OCI-M2 (cell line): ENCODE data around the gene TET1.
"Not testable (repeated sequence)": the region's sequence is repeated elsewhere in the genome, so short reads cannot be mapped to it uniquely, and the experiment has no call there.

Source experiments
- DNase-seq: peaks from one replicate; lab custom pipeline; 2025; ENCODE audit not compliant: unreplicated experiment; lab: John Stamatoyannopoulos, UW

The TET1 gene

DNA sequence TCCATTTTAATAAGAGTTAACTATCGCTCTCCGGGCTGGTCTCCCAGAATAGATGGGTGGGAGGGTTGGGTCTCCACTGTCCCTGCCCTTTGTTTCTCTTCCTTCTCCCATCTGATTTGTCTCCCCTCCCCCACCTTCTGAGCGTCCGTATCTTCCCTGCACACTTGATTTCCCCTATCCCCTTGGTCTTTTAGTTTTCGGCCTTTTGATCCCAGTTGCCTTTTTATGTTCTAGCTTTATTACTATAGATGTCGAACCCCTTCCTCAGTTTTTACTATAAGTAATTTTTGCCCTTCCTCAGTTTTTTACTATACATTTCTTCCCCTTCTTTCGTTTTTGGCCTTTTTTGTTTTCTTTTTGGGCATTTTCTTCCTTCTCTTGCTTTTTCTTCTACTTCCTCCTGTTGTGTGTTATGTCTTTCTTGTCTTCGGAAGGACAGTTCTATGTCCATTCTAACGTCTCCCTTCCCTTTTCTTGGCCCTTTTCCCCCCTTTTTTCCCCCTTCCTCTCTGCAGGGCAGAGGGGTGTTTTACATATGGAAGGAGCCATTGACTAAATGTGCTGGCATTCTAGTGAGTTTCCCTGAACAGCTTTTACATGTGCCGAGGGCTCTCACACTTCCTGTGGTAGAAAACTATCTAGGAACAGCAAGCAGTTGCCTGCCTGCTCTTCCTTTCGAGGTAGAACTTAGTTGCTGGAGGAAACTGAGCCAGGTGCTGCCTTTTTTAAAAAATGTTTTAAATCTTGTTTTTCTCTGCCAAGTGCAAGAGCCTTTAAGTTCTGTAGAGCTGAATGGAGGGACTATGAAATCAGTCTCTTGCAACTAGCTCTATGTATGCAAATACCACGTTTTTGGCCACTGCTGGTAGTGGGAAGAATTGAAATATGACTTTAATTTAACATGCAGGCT lies 2.8 kb downstream of the TET1 start:
- no peak for DNase-seq

DNA sequence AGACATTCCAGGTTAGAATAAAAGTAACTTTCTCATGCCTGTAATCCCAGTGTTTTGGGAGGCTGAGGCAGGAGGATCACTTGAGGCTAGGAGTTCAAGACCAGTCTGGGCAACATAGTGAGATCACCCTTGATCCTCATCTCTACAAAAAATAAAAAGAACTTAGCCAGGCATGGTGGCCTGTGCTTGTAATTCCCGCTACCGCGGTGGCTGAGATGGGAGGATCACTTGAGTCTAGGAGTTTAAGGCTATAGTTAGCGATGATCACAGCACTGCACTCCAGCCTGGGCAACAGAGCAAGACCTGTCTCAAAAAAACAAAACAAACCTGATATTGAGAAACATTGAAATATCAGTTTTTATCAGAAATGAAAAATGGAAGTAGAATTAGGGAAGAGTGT lies 4.6 kb downstream of the TET1 start:
- DNase-seq, result no peak

- no peak for DNase-seq
These were observed 5.5 kb downstream of the TET1 start for GRCh38 chr10:68565658-68566057.

- DNase-seq, result no peak
These were observed 6.2 kb downstream of the TET1 start for GRCh38 chr10:68566351-68566750.

DNA sequence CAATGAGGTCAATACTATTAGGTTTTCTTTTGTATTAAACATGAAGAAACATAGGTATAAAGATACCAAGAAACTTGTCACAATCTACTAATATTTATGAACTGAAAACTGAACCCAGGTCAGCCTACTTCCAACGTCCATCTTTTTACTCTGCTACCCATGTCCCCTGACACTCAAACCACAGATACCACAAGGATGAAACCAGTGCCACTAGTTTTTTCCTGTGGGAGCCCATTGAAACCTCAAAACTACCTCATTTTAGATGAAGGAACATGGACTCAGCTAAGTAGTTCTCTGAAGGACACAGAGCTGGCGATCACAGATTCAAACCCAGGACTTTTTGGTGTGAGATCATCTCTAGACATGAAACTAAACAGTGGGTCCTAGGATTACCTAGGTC lies 6.8 kb downstream of the TET1 start:
- DNase-seq, result no peak

GRCh38 chr10:68572151-68572550 lies 12.0 kb downstream of the TET1 start:
- DNase-seq, result no peak

- DNase-seq, result no peak
These were observed 13.9 kb downstream of the TET1 start for GRCh38 chr10:68574051-68574450.

GRCh38 chr10:68576118-68576517 lies 16.0 kb downstream of the TET1 start:
- no peak for DNase-seq

DNA sequence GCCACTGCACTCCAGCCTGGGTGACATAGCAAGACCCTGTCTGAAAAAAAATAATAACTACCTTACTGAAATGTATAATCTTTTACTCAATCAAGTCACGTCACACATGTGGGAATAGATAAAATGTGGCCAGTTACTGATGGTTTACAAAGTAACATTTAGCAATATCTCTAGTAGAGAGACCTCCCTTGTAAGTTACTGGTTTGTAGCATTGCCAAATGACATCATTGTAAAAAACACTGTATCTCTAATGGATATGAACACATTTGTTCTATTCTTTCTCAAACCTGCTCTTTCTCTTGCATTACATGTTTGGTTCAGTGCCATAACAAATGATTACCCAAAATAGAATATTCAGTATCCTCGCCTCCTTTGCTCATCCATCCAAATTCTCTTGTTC lies 18.8 kb downstream of the TET1 start:
- DNase-seq, result no peak

DNA sequence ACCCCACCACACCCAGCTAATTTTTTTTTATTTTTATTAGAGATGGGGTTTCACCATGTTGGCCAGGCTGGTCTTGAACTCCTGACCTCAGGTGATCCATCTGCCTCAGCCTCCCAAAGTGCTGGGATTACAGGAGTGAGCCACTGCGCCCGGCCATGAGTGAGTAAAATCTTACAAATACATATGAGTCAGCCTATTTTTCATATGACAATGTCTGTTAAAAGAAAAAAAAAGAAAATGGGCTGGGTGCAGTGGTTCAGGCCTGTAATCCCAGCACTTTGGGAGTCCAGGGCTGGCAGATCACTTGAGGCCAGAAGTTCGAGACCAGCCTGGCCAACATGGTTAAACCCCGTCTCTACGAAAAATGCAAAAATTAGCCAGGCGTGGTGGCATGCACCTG lies 24.1 kb downstream of the TET1 start:
- DNase-seq, result not testable (repeated sequence)

DNA sequence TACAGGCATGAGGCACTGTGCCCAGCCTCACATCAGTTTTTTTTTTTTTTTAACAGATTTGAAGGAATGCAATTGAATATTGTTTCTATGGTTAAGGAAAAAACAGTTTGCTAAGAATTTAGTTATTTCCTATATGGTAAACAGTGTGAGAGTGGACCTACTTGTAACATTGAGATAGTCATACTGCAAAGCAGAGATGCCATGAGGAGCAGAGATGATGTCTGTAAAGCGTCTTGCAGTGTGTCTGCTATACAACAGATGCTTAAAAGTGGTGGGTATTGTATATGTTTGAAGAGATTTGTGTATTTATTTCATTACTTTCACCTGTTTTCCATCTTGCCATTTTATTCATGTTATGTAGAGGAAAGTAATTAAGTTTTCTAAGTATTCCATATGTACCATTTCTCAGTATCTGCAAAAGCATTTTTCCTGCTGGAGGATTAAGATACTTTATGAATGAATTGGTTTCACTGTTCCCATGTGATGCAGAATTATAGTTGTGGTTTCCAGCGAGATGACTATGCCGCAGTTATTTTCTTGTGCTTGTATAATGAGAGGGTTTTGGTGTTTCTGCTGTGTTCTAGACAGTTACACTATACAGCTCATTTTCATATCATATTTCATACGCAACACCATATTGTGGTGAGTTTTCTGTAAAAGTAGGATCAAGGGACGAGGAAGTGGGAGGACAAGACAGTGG lies 26.6 kb downstream of the TET1 start:
- no peak for DNase-seq

DNA sequence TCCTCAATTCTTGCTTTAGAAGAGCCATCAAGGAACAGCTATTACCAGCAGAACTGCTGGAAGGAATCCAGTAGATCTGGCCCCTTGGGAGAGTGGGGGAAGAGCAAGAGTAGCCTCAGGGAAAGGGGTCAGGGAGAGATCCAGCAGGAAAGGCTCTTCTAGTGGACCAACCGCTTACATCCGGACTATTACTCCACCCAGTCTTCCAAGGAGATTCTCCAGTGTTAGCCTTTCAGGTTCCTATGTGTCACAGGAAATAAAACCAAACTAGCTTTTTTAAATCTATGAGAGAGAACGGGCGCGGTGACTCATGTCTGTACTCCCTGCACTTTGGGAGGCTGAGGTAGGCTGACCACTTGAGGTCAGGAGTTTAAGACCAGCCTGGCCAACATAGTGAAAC lies 34.3 kb downstream of the TET1 start:
- DNase-seq, result no peak

- no peak for DNase-seq
These were observed 35.4 kb downstream of the TET1 start for GRCh38 chr10:68595513-68595912.

GRCh38 chr10:68597407-68597806 lies 37.3 kb downstream of the TET1 start:
- no peak for DNase-seq

- no peak for DNase-seq
These were observed 39.0 kb downstream of the TET1 start for GRCh38 chr10:68598978-68599770.

DNA sequence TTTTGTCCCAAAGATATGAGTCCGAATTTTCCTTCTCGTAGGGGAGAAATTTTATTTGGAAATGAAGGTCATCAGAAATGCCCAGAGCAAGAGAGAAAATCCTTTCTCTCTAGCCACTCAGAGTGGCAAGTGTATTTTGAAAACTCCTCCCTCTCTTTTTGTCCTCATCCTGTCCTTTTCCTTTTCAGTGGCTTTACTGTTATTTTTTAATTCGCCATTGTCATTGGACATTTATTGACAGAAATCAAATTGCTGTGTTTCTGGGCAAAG lies 39.6 kb downstream of the TET1 start:
- no peak for DNase-seq

DNA sequence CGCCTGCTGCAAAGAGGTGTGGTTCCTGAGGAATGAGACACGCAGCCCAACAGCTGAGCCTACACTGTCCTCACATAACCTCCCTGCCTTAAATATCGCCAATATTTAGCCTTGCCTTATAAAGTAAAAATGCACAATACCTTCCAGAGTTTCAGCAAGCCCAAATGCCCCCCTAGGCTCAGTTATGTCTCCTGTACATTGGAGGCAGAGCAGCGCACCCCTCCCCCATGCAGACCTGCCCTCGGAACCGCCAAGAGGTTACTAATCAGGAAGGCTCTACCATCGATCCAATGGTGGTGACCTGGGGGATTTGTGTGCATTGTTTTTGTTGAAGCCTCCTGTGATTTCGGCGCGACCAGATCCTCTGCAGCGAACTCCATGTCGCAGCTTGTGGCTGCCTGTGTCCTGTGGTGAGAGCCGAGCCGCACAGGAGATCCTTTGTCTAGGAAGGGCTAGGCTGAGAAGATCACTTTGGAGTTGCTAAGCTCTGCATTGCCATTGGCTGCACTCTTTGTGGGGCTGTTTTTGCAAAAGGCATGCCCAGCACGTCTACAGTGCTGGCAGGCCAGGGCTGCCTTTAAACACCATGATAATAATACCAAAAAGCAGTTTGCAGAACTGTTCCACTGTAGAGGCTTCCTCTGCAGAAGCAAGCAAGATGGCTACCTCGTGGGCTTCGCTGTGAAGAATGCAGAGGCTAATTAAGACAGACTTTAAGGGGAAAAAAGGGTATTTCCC lies 40.1 kb downstream of the TET1 start:
- no peak for DNase-seq

DNA sequence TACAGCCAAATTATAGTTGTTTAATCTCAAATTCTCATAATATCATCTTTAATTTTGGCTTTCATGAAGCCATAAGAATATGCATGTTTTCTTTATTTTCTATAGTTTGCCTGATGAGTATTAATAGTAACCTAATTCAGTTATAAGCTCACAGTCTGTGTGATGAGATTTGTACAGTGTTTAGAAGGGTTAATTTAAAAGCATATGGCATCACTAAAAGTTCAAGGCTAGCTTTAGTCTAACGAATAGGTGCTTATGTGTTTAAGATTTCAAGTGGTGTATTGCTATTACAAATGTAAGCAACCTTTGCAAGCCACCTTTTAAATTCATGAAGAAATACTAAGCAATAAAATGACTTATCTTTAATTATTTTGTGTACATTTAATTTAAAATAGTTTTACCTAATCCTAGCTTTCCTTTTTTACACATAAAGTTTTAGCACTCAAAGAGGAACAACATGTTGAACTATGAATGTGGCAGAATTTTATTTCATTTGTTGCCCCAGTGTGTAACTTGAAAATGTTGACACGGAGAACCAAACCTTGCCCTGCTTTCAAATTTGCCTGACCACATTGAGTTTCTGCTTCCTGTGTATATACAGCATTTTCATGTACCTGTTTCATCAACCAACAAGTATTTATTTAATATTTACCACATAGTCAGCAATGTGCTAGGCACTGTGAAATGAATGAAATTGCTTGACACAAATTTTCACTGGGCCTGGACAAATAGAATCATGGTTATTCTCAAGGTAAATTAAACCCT lies 41.5 kb downstream of the TET1 start:
- DNase-seq, result no peak

GRCh38 chr10:68602434-68602833 lies 42.3 kb downstream of the TET1 start:
- no peak for DNase-seq

- no peak for DNase-seq
These were observed 43.6 kb downstream of the TET1 start for GRCh38 chr10:68603766-68604165.
